Right lobe of liver (tissue), 6 donors: ENCODE results near the gene BCAN. TPM values are rescaled to one million over a fixed set of nuclear protein-coding genes. Genes with fewer than 3 reads are reported as not detected.

Source experiments
- ATAC-seq, 4 donors: fragments of 200-7000 bp; cut with Tn5 transposase; one replicate each; pipeline ENCODE4 v1.9.1; 2020; ENCODE audit warnings: mild to moderate bottlenecking in 4 of 4, moderate library complexity in 4 of 4
- DNase-seq, 3 donors: peaks; one replicate each; pipeline ENCODE4 v3.0.0-alpha.2; 2020
- H3K27ac ChIP-seq, 3 donors: fragments of 200-600 bp; one replicate each; pipeline ENCODE4 v1.8.0; 2022
- H3K27me3 ChIP-seq, 2 donors: fragments of 200-600 bp; one replicate each; pipeline ENCODE4 v1.8.0; 2022
- H3K36me3 ChIP-seq, 4 donors: fragments of 200-600 bp; sonication (generic) in 1 of 4; one replicate each; pipeline versions ENCODE4 v1.5.1 to v1.8.0; 2017 to 2022; ENCODE audit warnings: control low read depth in 1 of 4
- H3K4me1 ChIP-seq, 4 donors: fragments of 200-600 bp; sonication (generic) in 1 of 4; one replicate each; pipeline versions ENCODE4 v1.5.1 to v1.8.0; 2017 to 2022; ENCODE audit warnings: control low read depth in 1 of 4
- H3K4me3 ChIP-seq, 3 donors: fragments of 200-600 bp; one replicate each; pipeline ENCODE4 v1.8.0; 2022
- H3K9me3 ChIP-seq, 4 donors: fragments of 200-600 bp; sonication (generic) in 1 of 4; one replicate each; pipeline versions ENCODE4 v1.5.1 to v1.8.0; 2017 to 2022; ENCODE audit warnings: control low read depth in 1 of 4
- POLR2A ChIP-seq: fragments of 450-650 bp; IDR thresholded peaks from one replicate; pipeline ENCODE4 v1.6.1; 2017; ENCODE audit warnings: antibody characterized with exemption, mild to moderate bottlenecking
- WGBS: methylation state at CpG from one replicate; pipeline ENCODE4 v1.1.6; 2018; ENCODE audit warnings: low coverage, low lambda C conversion rate; ENCODE audit not compliant: insufficient coverage; ENCODE audit errors: missing lambda C conversion rate; 5-methylcytosine and 5-hydroxymethylcytosine counted together
- intact Hi-C, 2 donors: fragments of 100-400 bp; cut with DNase I; formaldehyde crosslinking; loops; one replicate each; pipeline versions ENCODE4 v1.11.2 to v1.14.1; 2022
- total RNA-seq, 6 experiments: library from RNA; depleted of rRNA in 2 of 6; stranded (reverse); fragments of >200 nt in 2 of 6; fragmentation: NEBNext Ultra II Directional in 3 of 6; extraction: Animal tissue kit (Norgen Biotek cat#: 25700) in 3 of 6; gene quantifications; one replicate each; pipeline versions ENCODE4 v1.1.0 to v1.2.4, GENCODE V29; 2016 to 2023
- TF ChIP-seq, protein P1 (sequence below), 4 donors: fragments of 200-600 bp in 3 of 4; fragments of 450-650 bp in 1 of 4; IDR thresholded peaks; one replicate each; pipeline versions ENCODE4 v1.5.1 to v1.8.0; 2016 to 2022; ENCODE audit warnings: antibody characterized with exemption in 4 of 4, mild to moderate bottlenecking in 2 of 4
- donor health status: DM: no; HTN: yes; CAD: no.
- donor health status: DM: no; HTN: no; CAD: no.
- donor health status: DM: no; HTN: no; CAD: no.
- donor health status: DM: no; HTN: yes; CAD: no.
- donor health status: DM: no; HTN: yes; CAD: no.

BCAN gene
- total RNA-seq, 6 experiments from 2014 or later: not detected

DNA sequence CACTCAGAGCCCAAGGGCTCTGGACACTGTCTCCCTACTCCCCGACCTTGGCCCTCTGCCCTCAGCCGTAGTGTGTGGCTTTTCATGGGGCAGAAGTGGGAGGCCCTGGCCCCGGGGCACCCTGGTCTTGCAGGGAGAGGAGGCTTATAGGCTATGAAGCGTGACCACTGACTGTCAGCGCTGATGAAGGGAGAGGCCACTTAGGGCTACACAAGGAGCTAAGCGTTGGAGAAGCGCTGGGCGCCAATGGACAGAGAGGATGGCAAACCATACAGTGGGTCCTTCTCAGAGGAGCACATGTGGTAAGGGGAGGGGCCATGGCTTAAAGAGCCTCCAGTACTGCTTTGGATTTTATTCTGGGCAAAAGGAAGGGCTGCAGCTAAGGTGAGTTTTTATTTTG, 55.6 kb downstream of the BCAN start:
- no peak overlapping the region for H3K4me3 ChIP-seq
- ATAC-seq (no peak), DNase-seq (no peak)
- no peaks in the 10 kb centered on the region for H3K9me3 ChIP-seq
- no peaks in the 10 kb centered on the region for H3K36me3 ChIP-seq
- H3K27ac ChIP-seq: no peak overlapping the region
- H3K4me1 ChIP-seq: no peaks in the 10 kb centered on the region
- no peak for TF ChIP-seq POLR2A
- TF ChIP-seq, protein P1, sequence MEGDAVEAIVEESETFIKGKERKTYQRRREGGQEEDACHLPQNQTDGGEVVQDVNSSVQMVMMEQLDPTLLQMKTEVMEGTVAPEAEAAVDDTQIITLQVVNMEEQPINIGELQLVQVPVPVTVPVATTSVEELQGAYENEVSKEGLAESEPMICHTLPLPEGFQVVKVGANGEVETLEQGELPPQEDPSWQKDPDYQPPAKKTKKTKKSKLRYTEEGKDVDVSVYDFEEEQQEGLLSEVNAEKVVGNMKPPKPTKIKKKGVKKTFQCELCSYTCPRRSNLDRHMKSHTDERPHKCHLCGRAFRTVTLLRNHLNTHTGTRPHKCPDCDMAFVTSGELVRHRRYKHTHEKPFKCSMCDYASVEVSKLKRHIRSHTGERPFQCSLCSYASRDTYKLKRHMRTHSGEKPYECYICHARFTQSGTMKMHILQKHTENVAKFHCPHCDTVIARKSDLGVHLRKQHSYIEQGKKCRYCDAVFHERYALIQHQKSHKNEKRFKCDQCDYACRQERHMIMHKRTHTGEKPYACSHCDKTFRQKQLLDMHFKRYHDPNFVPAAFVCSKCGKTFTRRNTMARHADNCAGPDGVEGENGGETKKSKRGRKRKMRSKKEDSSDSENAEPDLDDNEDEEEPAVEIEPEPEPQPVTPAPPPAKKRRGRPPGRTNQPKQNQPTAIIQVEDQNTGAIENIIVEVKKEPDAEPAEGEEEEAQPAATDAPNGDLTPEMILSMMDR (IDR thresholded peaks at IDR 0.05): no peak
- no peaks in the 10 kb centered on the region for H3K27me3 ChIP-seq
- intact Hi-C loops: no loop called here
- WGBS: 23% methylated on average over 3 of the region's 8 CpGs

DNA sequence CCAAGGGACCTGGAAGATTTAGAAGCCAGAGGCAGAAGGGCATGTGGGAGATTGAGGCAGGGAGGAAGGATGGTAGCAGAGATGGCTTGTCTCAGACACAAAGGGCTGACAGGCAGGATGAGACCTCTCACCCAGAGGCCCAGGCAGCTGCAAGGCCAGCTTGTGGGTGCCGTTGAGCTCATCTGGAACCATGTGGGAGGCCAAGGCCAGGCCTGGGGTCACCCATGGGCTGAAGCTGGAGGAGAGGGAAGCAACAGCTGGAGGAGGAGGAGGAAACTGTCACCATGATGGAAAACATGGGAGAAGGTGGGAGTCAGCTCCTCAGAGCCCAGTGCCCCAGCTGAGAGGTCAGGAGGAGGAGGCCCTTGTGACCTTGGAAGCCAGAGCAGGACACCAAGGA, 57.1 kb downstream of the BCAN start:
- H3K27me3 ChIP-seq: peaks cover 0 to 7% of the 10 kb centered on the region in 2 donors
- intact Hi-C loops: no loop called here
- H3K4me3 ChIP-seq: no peak overlapping the region
- 67% methylated on average over 1 of the region's 1 CpG for WGBS
- H3K36me3 ChIP-seq: no peaks in the 10 kb centered on the region
- no peaks in the 10 kb centered on the region for H3K4me1 ChIP-seq
- DNase-seq (no peak), ATAC-seq (no peak)
- no peaks in the 10 kb centered on the region for H3K9me3 ChIP-seq
- H3K27ac ChIP-seq: no peak overlapping the region
- TF ChIP-seq, protein P1 (IDR thresholded peaks at IDR 0.05): no peak
- no peak for TF ChIP-seq POLR2A

DNA sequence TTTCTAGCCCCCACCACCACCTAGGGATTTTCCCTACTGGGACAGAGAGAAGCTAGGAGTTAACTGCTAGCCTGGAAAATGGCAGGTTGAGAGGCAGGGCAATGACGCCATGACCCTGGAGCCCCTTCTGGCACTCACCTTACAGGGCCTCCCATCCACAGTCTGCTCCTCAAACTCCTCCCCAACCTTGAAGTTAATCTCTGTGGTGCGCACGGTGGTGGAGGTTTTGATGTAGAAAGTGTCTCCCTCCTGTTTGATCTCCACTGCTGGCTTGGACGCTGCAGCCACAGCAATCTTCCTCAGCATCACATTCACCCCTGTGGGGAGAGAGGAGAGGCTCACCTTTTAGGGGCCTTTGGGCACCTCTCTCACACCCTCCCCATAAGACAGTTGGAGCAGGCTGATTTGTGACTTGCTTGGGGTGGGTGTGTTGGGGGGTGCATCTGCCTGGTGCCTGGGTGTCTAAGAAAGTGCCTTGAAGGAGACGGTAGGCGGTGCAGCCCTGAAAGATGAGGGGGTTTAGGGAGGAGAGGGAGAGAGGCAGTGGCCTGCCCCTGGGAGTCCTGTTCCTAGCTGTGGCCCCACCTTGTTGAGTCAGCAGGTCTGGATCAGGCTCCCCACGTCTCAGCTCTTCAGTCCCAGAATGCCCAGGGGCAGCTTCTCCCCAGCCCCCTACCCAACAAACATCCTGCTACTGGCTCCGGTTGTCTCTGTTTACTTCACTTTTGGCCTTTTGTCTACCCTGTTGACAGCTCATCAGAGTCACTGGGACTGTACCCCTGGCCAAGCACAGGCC, 59.0 kb downstream of the BCAN start:
- Histone ChIP-seq H3K27ac (no peak overlapping the region), H3K4me3 (no peak overlapping the region), H3K4me1 (peaks cover 0 to 13% (median 6%) of the 10 kb centered on the region in 4 donors), H3K9me3 (no peaks in the 10 kb centered on the region), H3K27me3 (peaks cover 0 to 25% of the 10 kb centered on the region in 2 donors), H3K36me3 (no peaks in the 10 kb centered on the region)
- WGBS: no CpG with 5 or more reads among the region's 8 CpGs
- ATAC-seq (no peak), DNase-seq (no peak)
- TF ChIP-seq, protein P1 (IDR thresholded peaks at IDR 0.05): no peak
- no peak for TF ChIP-seq POLR2A
- intact Hi-C loops: no loop called here

DNA sequence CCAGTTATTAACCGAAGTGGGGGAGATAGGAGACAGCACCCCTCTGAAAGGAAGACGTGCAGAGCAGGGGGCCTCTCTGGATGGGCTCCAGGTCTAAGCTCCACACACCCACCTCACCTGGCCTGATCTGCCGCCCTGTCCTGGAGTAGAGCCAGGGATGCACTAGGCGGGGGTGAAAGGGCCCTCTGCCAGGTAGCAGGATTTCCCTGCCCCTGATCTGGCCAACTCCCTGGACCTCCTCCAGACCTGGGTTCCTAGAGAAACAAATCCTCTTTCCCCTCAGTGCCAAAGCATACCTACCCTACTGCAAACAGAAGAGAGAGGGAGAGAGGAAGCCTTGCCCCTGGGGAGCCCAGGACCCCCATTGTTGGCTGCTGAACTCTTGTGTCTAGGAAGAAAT, 61.4 kb downstream of the BCAN start:
- intact Hi-C loops: no loop called here
- 43% methylated on average over 3 of the region's 4 CpGs for WGBS
- no peaks in the 10 kb centered on the region for H3K9me3 ChIP-seq
- H3K36me3 ChIP-seq: no peaks in the 10 kb centered on the region
- TF ChIP-seq POLR2A: no peak
- TF ChIP-seq, protein P1 (IDR thresholded peaks at IDR 0.05): no peak
- no peak for DNase-seq
- H3K4me3 ChIP-seq: no peak overlapping the region
- H3K27ac ChIP-seq: no peak overlapping the region
- ATAC-seq: no peak
- peaks cover 0 to 31% of the 10 kb centered on the region in 2 donors for H3K27me3 ChIP-seq
- H3K4me1 ChIP-seq: peaks cover 0 to 16% (median 9%) of the 10 kb centered on the region in 4 donors
